Choroid plexus epithelial cell (primary cell): ENCODE measurements around the gene CAAP1.
A peak's percentile ranks its signal among the peaks of the same experiment; 100 is the strongest.
"Not testable (repeated sequence)": the region's sequence is repeated elsewhere in the genome, so short reads cannot be mapped to it uniquely, and the experiment has no call there.

Source experiments
- DNase-seq: peaks from one replicate; pipeline ENCODE4 v3.0.0-alpha.2; 2010; ENCODE audit warnings: low read depth
- H3K4me3 ChIP-seq: 2 replicates; pipeline ENCODE4 v1.5.1; 2011; ENCODE audit warnings: low read depth, mild to moderate bottlenecking, control low read depth, low read length, moderate library complexity
- TF ChIP-seq, protein P1 (sequence below): conservative IDR thresholded peaks from 2 replicates; pipeline ENCODE4 v1.5.1; 2011; ENCODE audit warnings: low read depth, mild to moderate bottlenecking, control low read depth, inconsistent platforms, low read length, moderate library complexity

Gene CAAP1

DNA sequence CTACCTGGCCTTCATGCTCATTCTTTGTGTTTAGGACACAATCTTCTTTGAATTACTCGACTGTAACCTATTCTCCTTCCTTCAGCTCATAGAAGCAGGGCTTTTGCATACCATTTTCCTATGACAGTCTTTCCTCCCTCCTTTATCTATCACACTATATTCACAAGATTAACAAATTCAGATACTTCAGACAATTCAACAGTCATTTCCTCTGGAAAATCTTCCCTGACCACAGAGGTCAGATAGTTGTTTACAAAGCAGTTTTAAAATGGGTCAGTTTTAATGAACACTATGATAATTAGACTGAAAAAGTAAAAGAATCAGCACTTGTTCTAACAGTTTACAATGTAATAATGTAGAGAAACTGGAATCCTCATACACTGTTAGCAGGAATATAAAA lies 4.3 kb downstream of the CAAP1 start:
- TF ChIP-seq, protein P1, sequence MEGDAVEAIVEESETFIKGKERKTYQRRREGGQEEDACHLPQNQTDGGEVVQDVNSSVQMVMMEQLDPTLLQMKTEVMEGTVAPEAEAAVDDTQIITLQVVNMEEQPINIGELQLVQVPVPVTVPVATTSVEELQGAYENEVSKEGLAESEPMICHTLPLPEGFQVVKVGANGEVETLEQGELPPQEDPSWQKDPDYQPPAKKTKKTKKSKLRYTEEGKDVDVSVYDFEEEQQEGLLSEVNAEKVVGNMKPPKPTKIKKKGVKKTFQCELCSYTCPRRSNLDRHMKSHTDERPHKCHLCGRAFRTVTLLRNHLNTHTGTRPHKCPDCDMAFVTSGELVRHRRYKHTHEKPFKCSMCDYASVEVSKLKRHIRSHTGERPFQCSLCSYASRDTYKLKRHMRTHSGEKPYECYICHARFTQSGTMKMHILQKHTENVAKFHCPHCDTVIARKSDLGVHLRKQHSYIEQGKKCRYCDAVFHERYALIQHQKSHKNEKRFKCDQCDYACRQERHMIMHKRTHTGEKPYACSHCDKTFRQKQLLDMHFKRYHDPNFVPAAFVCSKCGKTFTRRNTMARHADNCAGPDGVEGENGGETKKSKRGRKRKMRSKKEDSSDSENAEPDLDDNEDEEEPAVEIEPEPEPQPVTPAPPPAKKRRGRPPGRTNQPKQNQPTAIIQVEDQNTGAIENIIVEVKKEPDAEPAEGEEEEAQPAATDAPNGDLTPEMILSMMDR = no peak
- H3K4me3 ChIP-seq = no peak overlapping the region
- DNase-seq = peak; percentile 40

DNA sequence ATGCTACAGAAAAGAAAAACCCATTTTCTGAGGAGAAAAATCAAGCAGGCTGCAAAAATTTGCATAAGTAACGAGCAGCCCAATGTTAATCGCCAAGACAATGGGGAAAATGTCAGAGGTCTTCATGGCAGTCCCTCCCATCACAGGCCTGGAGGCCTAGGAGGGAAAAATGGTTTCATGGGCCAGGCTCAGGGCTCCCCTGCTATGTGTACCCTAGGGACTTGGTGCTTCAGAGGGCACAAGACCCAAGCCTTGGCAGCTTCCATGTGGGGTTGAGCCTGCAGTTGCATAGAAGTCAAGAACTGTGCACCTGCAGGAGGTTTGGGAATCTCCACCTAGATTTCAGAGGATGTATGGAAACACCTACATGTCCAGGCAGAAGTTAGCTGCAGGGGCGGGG lies 10.4 kb downstream of the CAAP1 start:
- DNase-seq = no peak
- no peak overlapping the region for H3K4me3 ChIP-seq
- TF ChIP-seq, protein P1 = no peak

DNA sequence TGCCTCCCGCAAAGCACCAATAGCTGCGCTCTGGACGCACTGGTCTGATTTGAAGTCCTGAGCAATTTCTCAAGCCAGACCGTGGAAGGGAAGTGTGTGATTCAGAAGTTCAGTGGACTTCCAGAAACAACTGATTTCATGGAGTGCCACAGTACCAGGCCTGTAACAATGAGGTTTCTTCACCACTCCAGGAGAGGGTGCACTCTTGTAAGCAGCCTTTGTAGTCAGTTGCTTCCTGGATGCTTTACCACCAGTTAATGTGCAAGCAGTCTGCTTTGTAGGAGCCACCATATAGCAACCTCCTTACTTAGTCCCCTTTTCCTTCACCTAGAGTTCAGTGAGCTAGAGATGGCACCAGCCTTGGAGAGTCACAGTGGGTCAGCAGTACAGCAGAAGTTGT lies 12.3 kb downstream of the CAAP1 start:
- TF ChIP-seq, protein P1 = no peak
- no peak overlapping the region for H3K4me3 ChIP-seq
- no peak for DNase-seq

- H3K4me3 ChIP-seq, DNase-seq: not testable (repeated sequence)
Measured at GRCh38 chr9:26875155-26875554, 17.4 kb downstream of the CAAP1 start.

GRCh38 chr9:26870292-26870691 lies 22.3 kb downstream of the CAAP1 start:
- peak; percentile 84 for DNase-seq
- TF ChIP-seq, protein P1 = no peak
- H3K4me3 ChIP-seq = no peak overlapping the region

- peak; percentile 52 for DNase-seq
- no peak overlapping the region for H3K4me3 ChIP-seq
- TF ChIP-seq, protein P1 = peak; percentile 56
Measured at GRCh38 chr9:26863074-26863473, 29.5 kb downstream of the CAAP1 start.

DNA sequence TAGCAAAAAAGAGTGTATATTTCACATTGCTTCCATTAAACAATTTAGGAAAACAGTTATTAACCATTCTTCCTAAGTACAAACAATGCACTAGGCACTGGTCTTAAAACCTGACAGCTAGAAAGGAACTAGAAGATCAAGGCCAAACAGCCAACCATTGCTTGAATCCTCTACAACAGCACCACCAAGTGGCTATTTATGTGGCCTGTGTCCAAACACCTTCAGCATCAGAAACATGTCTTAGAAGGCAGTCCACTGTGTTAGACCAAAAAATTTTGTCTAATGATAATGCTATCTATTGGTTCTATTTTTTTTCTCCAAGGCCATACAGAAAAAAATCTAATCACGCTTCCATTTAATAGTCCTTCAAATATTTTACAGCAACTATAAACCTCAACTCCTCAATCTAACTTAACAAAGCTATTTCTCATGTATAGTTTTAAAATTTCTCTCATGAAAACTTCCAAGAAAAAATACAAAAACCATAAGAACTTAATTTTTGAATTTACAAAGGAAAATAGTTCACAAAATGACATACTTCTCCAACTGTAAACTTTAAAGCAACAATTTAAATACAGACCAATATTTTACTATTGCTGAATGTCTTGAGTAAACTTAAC lies 36.1 kb downstream of the CAAP1 start:
- peak; percentile 77 for DNase-seq
- no peak overlapping the region for H3K4me3 ChIP-seq
- TF ChIP-seq, protein P1 = peak; percentile 71
